GDM1 (cell line): Measurements from ENCODE around the gene TTYH1.

Source experiments
- DNase-seq: peaks from one replicate; lab custom pipeline; 2025; lab: John Stamatoyannopoulos, UW

Gene TTYH1

GRCh38 chr19:54392105-54392504, 23.2 kb upstream of the TTYH1 start:
- no peak for DNase-seq

- no peak for DNase-seq
These were observed 21.9 kb upstream of the TTYH1 start for GRCh38 chr19:54393381-54393780.

GRCh38 chr19:54395685-54396084, 19.6 kb upstream of the TTYH1 start:
- DNase-seq, result no peak

GRCh38 chr19:54399189-54399588, 16.1 kb upstream of the TTYH1 start:
- no peak for DNase-seq

GRCh38 chr19:54400913-54401312, 14.4 kb upstream of the TTYH1 start:
- no peak for DNase-seq

- no peak for DNase-seq
These were observed 12.2 kb upstream of the TTYH1 start for GRCh38 chr19:54403054-54403453.

GRCh38 chr19:54405628-54406027, 9.6 kb upstream of the TTYH1 start:
- no peak for DNase-seq

- DNase-seq, result no peak
These were observed 7.5 kb upstream of the TTYH1 start for GRCh38 chr19:54407780-54408179.

GRCh38 chr19:54408456-54409026, 6.7 kb upstream of the TTYH1 start:
- no peak for DNase-seq

GRCh38 chr19:54411033-54411432, 4.2 kb upstream of the TTYH1 start:
- DNase-seq, result no peak

- no peak for DNase-seq
These were observed 2.4 kb upstream of the TTYH1 start for GRCh38 chr19:54412877-54413276.

GRCh38 chr19:54414156-54414555, 1.1 kb upstream of the TTYH1 start:
- no peak for DNase-seq

- DNase-seq, result no peak
These were observed 823 bp downstream of the TTYH1 start for GRCh38 chr19:54415901-54416673.

- no peak for DNase-seq
These were observed 1.6 kb downstream of the TTYH1 start for GRCh38 chr19:54416695-54417491.

- no peak for DNase-seq
These were observed 3.0 kb downstream of the TTYH1 start for GRCh38 chr19:54418030-54418929.

GRCh38 chr19:54418930-54419800, 3.9 kb downstream of the TTYH1 start:
- DNase-seq, result no peak

GRCh38 chr19:54420068-54420382, 4.8 kb downstream of the TTYH1 start:
- DNase-seq, result no peak

- DNase-seq, result no peak
These were observed 5.3 kb downstream of the TTYH1 start for GRCh38 chr19:54420383-54421168.

GRCh38 chr19:54421169-54421516, 5.9 kb downstream of the TTYH1 start:
- no peak for DNase-seq

- no peak for DNase-seq
These were observed 6.3 kb downstream of the TTYH1 start for GRCh38 chr19:54421521-54421920.

GRCh38 chr19:54422136-54422535, 6.9 kb downstream of the TTYH1 start:
- no peak for DNase-seq
